HL-60 (cell line): ENCODE results near the gene LRCOL1.

Experiments used
- DNase-seq, 2 experiments: peaks; one replicate each; pipeline ENCODE4 v3.0.0-alpha.2; 2010 to 2020; ENCODE audit warnings: low read depth in 1 of 2, low spot score in 1 of 2
- H3K27ac ChIP-seq: fragments of 250-450 bp; sonication (Bioruptor Pico); replicated peaks from 2 replicates; pipeline ENCODE4 v1.5.1; 2020; ENCODE audit warnings: mild to moderate bottlenecking, moderate library complexity
- H3K27me3 ChIP-seq: fragments of 250-450 bp; sonication (Bioruptor Pico); 2 replicates; pipeline ENCODE4 v1.5.1; 2021; ENCODE audit warnings: mild to moderate bottlenecking, moderate library complexity; ENCODE audit not compliant: insufficient read depth, poor library complexity, severe bottlenecking
- H3K4me3 ChIP-seq: replicated peaks from 2 replicates; pipeline ENCODE4 v1.5.1; 2011; ENCODE audit warnings: mild to moderate bottlenecking, control low read depth, low read length; ENCODE audit not compliant: insufficient read depth
- CTCF ChIP-seq: IDR thresholded peaks from one replicate; pipeline ENCODE4 v1.5.1; 2011; ENCODE audit warnings: low read length, control low read depth, inconsistent platforms; ENCODE audit not compliant: insufficient read depth
- GABPA ChIP-seq: IDR thresholded peaks from 2 replicates; pipeline ENCODE4 v1.6.1; 2012; ENCODE audit warnings: low read depth
- POLR2AphosphoS5 ChIP-seq: IDR thresholded peaks from 2 replicates; pipeline ENCODE4 v1.6.1; 2012; ENCODE audit warnings: low read depth
- REST ChIP-seq: IDR thresholded peaks from 2 replicates; pipeline ENCODE4 v1.6.1; 2012; ENCODE audit warnings: low read depth; ENCODE audit not compliant: insufficient replicate concordance
- SPI1 ChIP-seq: IDR thresholded peaks from 2 replicates; pipeline ENCODE4 v1.6.1; 2012; ENCODE audit warnings: low read depth, mild to moderate bottlenecking, borderline replicate concordance

LRCOL1 gene

GRCh38 chr12:132558861-132559623 is 51.3 kb downstream of the LRCOL1 start:
- Histone ChIP-seq H3K4me3 (peak overlapping the region; percentile 79), H3K27me3 (no peaks in the 10 kb centered on the region), H3K27ac (peak overlapping the region; percentile 90)
- DNase-seq, result peak in 1 of 2 experiments; percentile 72
- TF ChIP-seq CTCF (no peak), GABPA (no peak), POLR2AphosphoS5 (peak; percentile 61; the same call in 1 of the 2 replicates), SPI1 (no peak), REST (no peak)

GRCh38 chr12:132558042-132558856 is 52.1 kb downstream of the LRCOL1 start:
- H3K27ac ChIP-seq, result peak overlapping the region; percentile 90
- DNase-seq, result peak; percentile 53 to 95
- TF ChIP-seq POLR2AphosphoS5 (peak; percentile 97), CTCF (no peak), GABPA (0 out of 2 replicates have a peak, but pooled peaks have one; percentile 36), REST (peak; percentile 39)
- no peak overlapping the region for H3K4me3 ChIP-seq
- H3K27me3 ChIP-seq, result no peaks in the 10 kb centered on the region

GRCh38 chr12:132557291-132558015 is 52.9 kb downstream of the LRCOL1 start:
- DNase-seq, result no peak
- H3K27ac ChIP-seq, result peak overlapping the region; percentile 90
- TF ChIP-seq SPI1 (no peak), REST (no peak), POLR2AphosphoS5 (no peak), CTCF (no peak), GABPA (no peak)
- no peak overlapping the region for H3K4me3 ChIP-seq
- no peaks in the 10 kb centered on the region for H3K27me3 ChIP-seq
